Omental fat pad (tissue), 4 donors: ENCODE data around the gene PTPN9. TPM values are rescaled to one million over a fixed set of nuclear protein-coding genes. Genes with fewer than 3 reads are reported as not detected.
"Not testable (repeated sequence)": the region's sequence is repeated elsewhere in the genome, so short reads cannot be mapped to it uniquely, and the experiment has no call there.

Experiments used
- ATAC-seq: fragments of 150-250 bp; one replicate; pipeline ENCODE4 v1.9.1; 2016; ENCODE audit warnings: mild to moderate bottlenecking, moderate library complexity; ENCODE audit not compliant: low FRiP score
- DNase-seq: peaks from one replicate; pipeline ENCODE4 v3.0.0-alpha.2; 2019; ENCODE audit warnings: low spot score
- CTCF ChIP-seq, 3 donors: fragments of 450-650 bp; IDR thresholded peaks; one replicate each; pipeline ENCODE4 v1.5.1; 2016 to 2017; ENCODE audit warnings: antibody characterized with exemption in 3 of 3, mild to moderate bottlenecking in 3 of 3, moderate library complexity in 2 of 3
- total RNA-seq, 4 donors: library from RNA; depleted of rRNA; stranded (reverse); fragments of >200 nt; gene quantifications; one replicate each; pipeline ENCODE4 v1.1.0, GENCODE V29; 2016

The PTPN9 gene
- total RNA-seq, 4 donors from 2014 or later = 12.4 to 18.9 (median 16.1) TPM

DNA sequence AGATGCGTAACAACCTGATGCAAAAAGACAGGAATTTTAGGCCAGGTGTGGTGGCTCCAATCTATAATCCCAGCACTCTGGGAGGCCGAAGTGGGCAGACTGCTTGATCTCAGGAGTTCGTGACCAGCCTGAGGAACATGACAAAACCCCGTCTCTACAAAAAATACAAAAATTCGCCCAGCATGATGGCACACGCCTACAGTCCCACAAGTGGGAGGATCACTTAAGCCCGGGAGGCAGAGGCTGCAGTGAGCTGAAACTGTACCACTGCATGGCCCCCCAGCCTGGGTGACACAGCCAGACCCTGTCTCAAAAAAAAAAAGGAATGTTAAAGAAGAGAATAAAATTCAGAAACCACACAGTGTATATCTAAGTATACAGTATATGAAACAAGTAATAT, 40.7 kb downstream of the PTPN9 start:
- ATAC-seq (no peak), DNase-seq (no peak)
- no peak for TF ChIP-seq CTCF (IDR thresholded peaks at IDR 0.05)

DNA sequence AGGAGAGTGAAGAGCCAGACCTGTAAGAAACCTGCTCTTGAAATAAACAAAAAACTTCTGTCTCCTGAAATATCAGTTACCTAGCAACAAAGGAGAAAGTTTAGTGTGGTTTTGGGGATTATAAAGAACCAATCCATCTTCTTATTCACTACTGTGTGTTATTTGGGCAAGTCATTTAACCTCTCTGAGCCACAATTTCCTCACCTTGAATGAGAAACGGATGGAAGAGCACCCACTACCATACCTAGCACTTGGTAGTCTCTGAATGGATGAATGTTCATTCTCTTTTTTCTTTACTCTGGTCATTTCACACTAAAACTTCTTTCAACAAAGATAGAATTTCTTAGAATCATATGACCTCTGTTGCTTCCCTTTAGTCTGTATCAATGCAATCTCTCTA, 45.2 kb downstream of the PTPN9 start:
- TF ChIP-seq CTCF (IDR thresholded peaks at IDR 0.05) = no peak
- ATAC-seq (no peak), DNase-seq (no peak)

DNA sequence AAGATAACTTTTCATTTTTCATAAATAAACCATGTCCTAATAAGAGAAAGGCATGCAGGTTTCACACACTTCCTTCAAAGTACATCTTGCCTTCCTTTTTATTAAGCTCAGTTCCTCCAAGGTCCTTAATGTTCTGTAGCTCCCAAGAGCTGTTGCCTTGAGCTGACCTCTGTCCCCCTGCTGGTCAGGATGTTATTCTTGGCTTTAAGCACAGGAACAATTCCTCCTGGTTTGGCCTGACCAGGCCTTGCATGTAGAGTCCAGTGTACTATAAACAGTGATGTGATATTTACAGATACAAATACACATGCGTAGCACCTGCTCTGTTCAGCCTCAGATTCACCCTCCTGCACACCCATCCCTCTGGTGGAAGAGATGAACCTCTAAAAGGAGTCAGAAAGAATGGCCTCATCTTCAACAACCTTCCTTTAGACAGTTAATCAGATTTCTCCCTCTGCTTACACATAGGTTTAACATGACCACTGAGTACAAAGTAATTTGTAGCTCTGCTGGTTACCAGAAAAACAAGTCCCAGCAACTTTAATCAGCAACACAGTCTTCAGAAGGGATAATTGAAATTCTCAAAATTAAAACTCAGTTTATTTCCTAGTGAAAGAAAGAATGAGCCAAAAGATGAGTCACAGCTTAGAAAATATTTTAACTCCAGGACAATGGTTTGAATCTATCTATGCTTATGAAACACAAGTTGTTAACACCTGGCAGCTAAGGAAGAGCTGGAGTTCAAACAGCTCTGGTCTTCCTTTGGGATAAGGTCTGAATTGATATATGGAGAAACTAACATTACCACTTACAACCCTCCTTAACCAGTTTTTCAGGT, 46.5 kb downstream of the PTPN9 start:
- no peak for TF ChIP-seq CTCF (IDR thresholded peaks at IDR 0.05)
- ATAC-seq (peak; percentile 63), DNase-seq (no peak)

- ATAC-seq (no peak), DNase-seq (no peak)
- TF ChIP-seq CTCF (IDR thresholded peaks at IDR 0.05) = no peak
Measured at GRCh38 chr15:75531041-75531450, 48.1 kb downstream of the PTPN9 start.

DNA sequence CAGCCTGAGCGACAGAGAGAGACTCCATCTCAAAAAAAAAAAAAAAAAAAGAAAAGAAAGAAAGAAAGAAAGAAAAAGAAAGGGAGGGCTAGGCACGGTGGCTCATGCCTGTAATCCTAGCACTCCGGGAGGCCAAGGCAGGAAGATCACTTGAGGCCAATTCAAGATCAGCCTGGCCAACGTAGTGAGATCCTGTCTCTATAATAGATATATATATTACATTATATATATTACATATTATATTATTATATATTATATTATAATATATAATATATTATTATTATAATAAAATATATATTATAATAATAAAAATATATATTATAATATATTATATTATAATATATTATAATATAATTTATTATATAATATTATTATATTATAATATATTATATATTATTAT, 48.9 kb downstream of the PTPN9 start:
- TF ChIP-seq CTCF (IDR thresholded peaks at IDR 0.05) = no peak
- ATAC-seq (no peak), DNase-seq (no peak)

- DNase-seq, ATAC-seq: not testable (repeated sequence)
Measured at GRCh38 chr15:75525756-75526155, 53.4 kb downstream of the PTPN9 start.

DNA sequence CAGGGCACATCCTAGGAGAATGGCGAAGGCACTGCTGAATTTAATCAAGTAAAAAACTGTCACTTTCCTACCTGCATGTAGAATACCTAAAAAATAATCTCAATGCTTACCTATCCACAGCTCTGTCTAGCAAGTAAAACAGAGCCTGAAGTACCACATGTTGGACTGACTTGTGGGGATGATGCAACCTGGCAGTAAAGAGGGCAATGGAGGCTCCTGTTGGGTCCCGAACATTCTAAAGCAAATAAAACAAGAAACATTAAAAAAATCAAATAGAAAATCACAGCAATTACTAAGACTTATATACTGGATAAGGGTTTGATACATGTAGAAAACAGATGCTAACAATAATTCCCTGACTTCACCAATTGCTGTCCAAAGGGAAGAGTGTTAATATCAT, 56.1 kb downstream of the PTPN9 start:
- no peak for TF ChIP-seq CTCF (IDR thresholded peaks at IDR 0.05)
- DNase-seq = no peak
- ATAC-seq = no peak
